GM18870 (cell line): Measurements from ENCODE around the gene KCNAB2.

ENCODE experiments used
- ATAC-seq: cut with Tn5 transposase; IDR thresholded peaks from one replicate; pipeline ENCODE4 v1.9.1; 2021; ENCODE audit warnings: moderate library complexity; ENCODE audit not compliant: unreplicated experiment

KCNAB2 gene

GRCh38 chr1:6124746-6125365, 79.2 kb downstream of the KCNAB2 start:
- no peak for ATAC-seq

GRCh38 chr1:6125366-6125765, 79.7 kb downstream of the KCNAB2 start:
- no peak for ATAC-seq

GRCh38 chr1:6126028-6126427, 80.3 kb downstream of the KCNAB2 start:
- no peak for ATAC-seq

GRCh38 chr1:6126521-6127067, 80.9 kb downstream of the KCNAB2 start:
- no peak for ATAC-seq

GRCh38 chr1:6127587-6128163, 82.0 kb downstream of the KCNAB2 start:
- ATAC-seq, result no peak

GRCh38 chr1:6128276-6129081, 82.8 kb downstream of the KCNAB2 start:
- ATAC-seq, result no peak

GRCh38 chr1:6129313-6129712, 83.6 kb downstream of the KCNAB2 start:
- ATAC-seq, result no peak

GRCh38 chr1:6130036-6130435, 84.3 kb downstream of the KCNAB2 start:
- ATAC-seq, result no peak

GRCh38 chr1:6130596-6130995, 84.9 kb downstream of the KCNAB2 start:
- no peak for ATAC-seq

- ATAC-seq, result no peak
Measured at GRCh38 chr1:6131561-6131960, 85.9 kb downstream of the KCNAB2 start.

GRCh38 chr1:6133146-6133895, 87.6 kb downstream of the KCNAB2 start:
- no peak for ATAC-seq

GRCh38 chr1:6134206-6134605, 88.5 kb downstream of the KCNAB2 start:
- ATAC-seq, result no peak

- ATAC-seq, result no peak
Measured at GRCh38 chr1:6134741-6135510, 89.2 kb downstream of the KCNAB2 start.

GRCh38 chr1:6136516-6137220, 91.0 kb downstream of the KCNAB2 start:
- no peak for ATAC-seq

- ATAC-seq, result no peak
Measured at GRCh38 chr1:6137758-6138157, 92.1 kb downstream of the KCNAB2 start.

- ATAC-seq, result no peak
Measured at GRCh38 chr1:6140413-6140812, 94.7 kb downstream of the KCNAB2 start.

- no peak for ATAC-seq
Measured at GRCh38 chr1:6141592-6141991, 95.9 kb downstream of the KCNAB2 start.

GRCh38 chr1:6142036-6142621, 96.4 kb downstream of the KCNAB2 start:
- no peak for ATAC-seq

- ATAC-seq, result no peak
Measured at GRCh38 chr1:6142734-6143133, 97.0 kb downstream of the KCNAB2 start.
